GM12878 (cell line): ENCODE measurements around the gene TPMT. TPM values are rescaled to one million over a fixed set of nuclear protein-coding genes. Genes with fewer than 3 reads are reported as not detected.

Experiments
- ATAC-seq: fragments of 200-7000 bp; cut with Tn5 transposase; 3 replicates; pipeline ENCODE4 v1.9.1; 2020; ENCODE audit warnings: mild to moderate bottlenecking, moderate library complexity
- BruUV-seq: library from RNA; stranded (reverse); fragments of 400-500 nt; replicated peaks from 2 replicates; lab custom pipeline; 2021; lab: Mats Ljungman, UMichigan
- CTCF ChIA-PET: fragments of 300-600 bp; sonication (Branson Sonifier 250); formaldehyde crosslinking; extraction: SDS; loops from one replicate; lab custom pipeline; 2021; ENCODE audit warnings: inconsistent platforms; lab: Yijun Ruan, JAX
- POLR2A ChIA-PET: fragments of 350-600 bp; formaldehyde crosslinking; extraction: SDS; loops from one replicate; lab custom pipeline; 2021; ENCODE audit warnings: inconsistent platforms; lab: Charles Lee
- RAD21 ChIA-PET: fragments of 300-600 bp; sonication (Branson Sonifier 250); formaldehyde crosslinking; loops from one replicate; lab custom pipeline; 2023; ENCODE audit warnings: antibody characterized with exemption; ENCODE audit not compliant: unreplicated experiment; lab: Charles Lee
- SMC1A ChIA-PET: fragments of 300-600 bp; sonication (Branson Sonifier 250); formaldehyde crosslinking; loops from one replicate; lab custom pipeline; 2023; ENCODE audit not compliant: unreplicated experiment, uncharacterized antibody; lab: Charles Lee
- DNase-seq: peaks from one replicate; pipeline ENCODE4 v3.0.0-alpha.2; 2011; ENCODE audit warnings: low read depth, low spot score
- FAIRE-seq: peaks from 3 replicates; lab custom pipeline; 2011; peaks lifted over from hg19 to GRCh38; lab: Jason Lieb, UNC
- H2AFZ ChIP-seq: 2 replicates; pipeline ENCODE4 v1.6.0; 2011; ENCODE audit warnings: low read depth, low read length, control low read depth; ENCODE audit not compliant: control insufficient read depth
- H3K27ac ChIP-seq: 2 replicates; pipeline ENCODE4 v1.5.1; 2011; ENCODE audit warnings: control low read depth; ENCODE audit not compliant: control insufficient read depth, insufficient read depth
- H3K27me3 ChIP-seq, 2 experiments: replicated peaks in 1 of 2; 2 replicates each; pipeline versions ENCODE4 v1.6.0 to v1.6.1; 2011; ENCODE audit warnings: low read length in 1 of 2; ENCODE audit not compliant: control insufficient read depth in 2 of 2, insufficient read depth in 2 of 2
- H3K36me3 ChIP-seq, 2 experiments: 2 replicates each; pipeline ENCODE4 v1.5.1; 2011; ENCODE audit warnings: low read length in 1 of 2; ENCODE audit not compliant: control insufficient read depth in 2 of 2, insufficient read depth in 2 of 2
- H3K4me1 ChIP-seq: 2 replicates; pipeline ENCODE4 v1.6.1; 2011; ENCODE audit warnings: mild to moderate bottlenecking, low read length, moderate library complexity, mixed read lengths; ENCODE audit not compliant: control insufficient read depth, insufficient read depth
- H3K4me2 ChIP-seq: 2 replicates; pipeline ENCODE4 v1.6.0; 2011; ENCODE audit warnings: control low read depth; ENCODE audit not compliant: control insufficient read depth, insufficient read depth
- H3K4me3 ChIP-seq: fragments of 200-600 bp; sonication (generic); 2 replicates; pipeline ENCODE4 v1.5.1; 2016
- H3K79me2 ChIP-seq: 2 replicates; pipeline ENCODE4 v1.6.0; 2011; ENCODE audit warnings: low read length; ENCODE audit not compliant: control insufficient read depth, insufficient read depth
- H3K9ac ChIP-seq: 2 replicates; pipeline ENCODE4 v1.8.0; 2011; ENCODE audit warnings: low read length, control low read depth, mixed read lengths; ENCODE audit not compliant: control insufficient read depth, insufficient read depth
- H3K9me3 ChIP-seq: replicated peaks from 3 replicates; pipeline ENCODE4 v1.5.1; 2011; ENCODE audit warnings: mild to moderate bottlenecking, low read length; ENCODE audit not compliant: control insufficient read depth, insufficient read depth
- H4K20me1 ChIP-seq: 2 replicates; pipeline ENCODE4 v1.6.0; 2011; ENCODE audit not compliant: control insufficient read depth, insufficient read depth
- BMI1 ChIP-seq: fragments of 450-650 bp; IDR thresholded peaks from 2 replicates; pipeline ENCODE4 v1.6.1; 2016; ENCODE audit warnings: mild to moderate bottlenecking, moderate library complexity, borderline replicate concordance
- CUX1 ChIP-seq: IDR thresholded peaks from 2 replicates; pipeline ENCODE4 v1.6.1; 2012; ENCODE audit warnings: improper control_type of control experiment, low read depth, low read length; ENCODE audit not compliant: insufficient replicate concordance
- KDM1A ChIP-seq: fragments of 200-600 bp; sonication (generic); IDR thresholded peaks from 2 replicates; pipeline ENCODE4 v1.6.1; 2016; ENCODE audit warnings: borderline replicate concordance
- MLLT1 ChIP-seq: fragments of 450-650 bp; IDR thresholded peaks from 2 replicates; pipeline ENCODE4 v1.6.1; 2016; ENCODE audit warnings: mild to moderate bottlenecking
- SKIL ChIP-seq: fragments of 450-650 bp; IDR thresholded peaks from 2 replicates; pipeline ENCODE4 v1.6.1; 2017; ENCODE audit warnings: mild to moderate bottlenecking, low read depth, inconsistent platforms; ENCODE audit not compliant: poor library complexity, severe bottlenecking
- WGBS: methylation state at CpG from one replicate; pipeline ENCODE4 v1.1.6; 2016; ENCODE audit warnings: low lambda C conversion rate; ENCODE audit not compliant: insufficient replicate concordance, insufficient coverage; ENCODE audit errors: missing lambda C conversion rate; 5-methylcytosine and 5-hydroxymethylcytosine counted together
- in situ Hi-C: fragments of 300-500 bp; cut with MboI; formaldehyde crosslinking; loops from 9 replicates; pipeline ENCODE4 v1.14.3; 2018; ENCODE audit warnings: mixed read lengths
- intact Hi-C: fragments of 100-400 bp; cut with micrococcal nuclease; formaldehyde crosslinking; loops from one replicate; pipeline ENCODE4 v1.14.2; 2022; ENCODE audit not compliant: unreplicated experiment
- polyA plus RNA-seq, 11 experiments: library from polyadenylated mRNA; depleted of rRNA in 4 of 11; unstranded in 6 of 11; stranded (reverse) in 5 of 11; fragments of >200 nt; fragmentation: Nextera tagmentation in 4 of 11; fragmentation: Illumina TruSeq in 1 of 11; extraction: Ambion mirVana in 4 of 11; extraction: Trizol in 1 of 11; gene quantifications; 1 replicate in 1 of 11; 2 replicates in 10 of 11; pipeline versions ENCODE4 v1.2.1 to v1.2.3, GENCODE V29; 2011 to 2016; ENCODE audit warnings: inconsistent platforms in 2 of 11, missing spikeins in 2 of 11, low read depth in 1 of 11
- total RNA-seq, 4 experiments: library from RNA; depleted of rRNA in 3 of 4; stranded (reverse); fragments of >200 nt in 3 of 4; fragmentation: Illumina TruSeq in 1 of 4; extraction: Trizol in 1 of 4; gene quantifications; 2 replicates each; pipeline versions ENCODE4 v1.2.1 to v1.2.3, GENCODE V29; 2013 to 2021

TPMT gene
- total and polyA plus RNA-seq, 10 of the 15 experiments (the other 5 are each of a cell fraction or from before 2014, with no cell fraction given), result 7.9 to 18.2 (median 16.3) TPM

GRCh38 chr6:18168264-18168663 is 13.4 kb upstream of the TPMT start (continued):
- TF ChIP-seq CUX1, result no peak
- no peak for TF ChIP-seq KDM1A

GRCh38 chr6:18166312-18167036 is 11.6 kb upstream of the TPMT start:
- ATAC-seq (no peak), DNase-seq (no peak), FAIRE-seq (no peak)
- 96% methylated on average over 2 of the region's 2 CpGs for WGBS
- no peaks in the 10 kb centered on the region for H3K79me2 ChIP-seq
- peaks cover 0 to 12% of the 10 kb centered on the region in 2 experiments; a peak in 2 of 4 replicates for H3K36me3 ChIP-seq
- TF ChIP-seq SKIL (no peak), BMI1 (no peak), MLLT1 (no peak)
- BruUV-seq, result no TSS peak
- ChIA-PET CTCF (no interaction called here), POLR2A (interaction anchor here (0.7 to 2.1 kb wide), 3 partner anchors 10 to 99 kb away, joined by 3 to 5 read pairs (median 3); no protein-coding TSS in a partner anchor), RAD21 (interaction anchor here (1.0 kb wide), 1 partner anchor 11 kb away, joined by 4 read pairs; the partner anchor contains the start of gene KDM1B), SMC1A (no interaction called here)
- no peak overlapping the region for H2AFZ ChIP-seq
- H3K27me3 ChIP-seq, result no peaks in the 10 kb centered on the region
- H3K4me1 ChIP-seq, result no peaks in the 10 kb centered on the region
- H4K20me1 ChIP-seq, result no peaks in the 10 kb centered on the region
- in situ Hi-C loops (no loop called here), intact Hi-C loops (no loop called here)
- 0 out of 3 replicates have a peak, but pooled peaks cover 2% of the 10 kb centered on the region for H3K9me3 ChIP-seq
- no peak overlapping the region for H3K4me3 ChIP-seq
- H3K9ac ChIP-seq, result no peak overlapping the region
- no peak overlapping the region for H3K27ac ChIP-seq
- no peak overlapping the region for H3K4me2 ChIP-seq
